ENCODE measurements around the gene HNF4A.

GRCh38 chr20:44349349-44349748, 6.2 kb upstream of the HNF4A start:
- TF ChIP-seq CTCF (IDR thresholded peaks at IDR 0.05): no peak
- TF ChIP-seq POLR2A (IDR thresholded peaks at IDR 0.05): no peak

All from uterus (tissue), 2 donors.